Activated B cell treated with CpG ODN at 0.5 μM for 24 hours (primary cell): ENCODE measurements around the gene TMEM176B. TPM values are rescaled to one million over a fixed set of nuclear protein-coding genes. Genes with fewer than 3 reads are reported as not detected.

Experiments
- ATAC-seq: fragments of 200-7000 bp; cut with Tn5 transposase; one replicate; pipeline ENCODE4 v1.10.0; 2021; ENCODE audit warnings: low read depth, mild to moderate bottlenecking, moderate library complexity
- CTCF ChIA-PET: fragments of 350-600 bp; sonication (Branson Sonifier 250); formaldehyde crosslinking; loops from one replicate; lab custom pipeline; 2021; ENCODE audit warnings: antibody characterized with exemption; lab: Charles Lee
- POLR2A ChIA-PET: fragments of 350-600 bp; sonication (Branson Sonifier 250); formaldehyde crosslinking; loops from one replicate; lab custom pipeline; 2021; ENCODE audit warnings: antibody characterized with exemption; lab: Charles Lee
- DNase-seq: peaks from one replicate; pipeline ENCODE4 v3.0.0; 2022
- H3K27ac Mint-ChIP-seq: one replicate; pipeline ENCODE4 v1.8.0; 2020; ENCODE audit warnings: mixed read lengths
- H3K27me3 Mint-ChIP-seq: one replicate; pipeline ENCODE4 v1.8.0; 2021; ENCODE audit warnings: mixed read lengths
- H3K36me3 Mint-ChIP-seq: one replicate; pipeline ENCODE4 v1.8.0; 2021; ENCODE audit warnings: low read depth, mixed read lengths
- H3K4me1 Mint-ChIP-seq: one replicate; pipeline ENCODE4 v1.8.0; 2021; ENCODE audit warnings: mixed read lengths
- H3K4me3 Mint-ChIP-seq: one replicate; pipeline ENCODE4 v1.8.0; 2020; ENCODE audit warnings: mild to moderate bottlenecking, mixed read lengths
- H3K9me3 Mint-ChIP-seq: one replicate; pipeline ENCODE4 v1.8.0; 2020; ENCODE audit warnings: mixed read lengths
- CTCF ChIP-seq: fragments of 200-600 bp; IDR thresholded peaks from one replicate; pipeline ENCODE4 v1.8.0; 2022; ENCODE audit warnings: antibody characterized with exemption, mild to moderate bottlenecking
- intact Hi-C: fragments of 100-400 bp; cut with micrococcal nuclease; formaldehyde crosslinking; loops from one replicate; pipeline ENCODE4 v1.15.1; 2024
- total RNA-seq: library from RNA; stranded (reverse); gene quantifications from 2 replicates; pipeline ENCODE4 v1.2.3, GENCODE V29; 2022

TMEM176B gene
- total RNA-seq, 1 donor from 2014 or later = 0.47 TPM

- Mint-ChIP-seq H3K9me3 (peaks cover 11% of the 10 kb centered on the region), H3K27ac (no peak overlapping the region), H3K36me3 (no peaks in the 10 kb centered on the region), H3K27me3 (peaks cover 46% of the 10 kb centered on the region), H3K4me1 (no peaks in the 10 kb centered on the region), H3K4me3 (no peak overlapping the region)
- no peak for DNase-seq
- intact Hi-C loops = no loop called here
- CTCF ChIA-PET = no interaction called here
- POLR2A ChIA-PET = no interaction called here
- no peak for TF ChIP-seq CTCF
- no peak for ATAC-seq
These were observed 6.7 kb upstream of the TMEM176B start for GRCh38 chr7:150806863-150807262.

GRCh38 chr7:150806454-150806853 is 6.3 kb upstream of the TMEM176B start:
- ATAC-seq (no peak), DNase-seq (no peak)
- Mint-ChIP-seq H3K4me3 (no peak overlapping the region), H3K27me3 (peaks cover 44% of the 10 kb centered on the region), H3K27ac (no peak overlapping the region), H3K4me1 (no peaks in the 10 kb centered on the region), H3K36me3 (no peaks in the 10 kb centered on the region), H3K9me3 (peaks cover 9% of the 10 kb centered on the region)
- intact Hi-C loops = no loop called here
- TF ChIP-seq CTCF = no peak
- POLR2A ChIA-PET = no interaction called here
- CTCF ChIA-PET = no interaction called here

GRCh38 chr7:150805864-150806263 is 5.7 kb upstream of the TMEM176B start:
- ATAC-seq (no peak), DNase-seq (no peak)
- H3K9me3 Mint-ChIP-seq = peaks cover 9% of the 10 kb centered on the region
- POLR2A ChIA-PET = no interaction called here
- no peak overlapping the region for H3K27ac Mint-ChIP-seq
- H3K4me1 Mint-ChIP-seq = peaks cover 4% of the 10 kb centered on the region
- CTCF ChIA-PET = no interaction called here
- intact Hi-C loops = no loop called here
- H3K4me3 Mint-ChIP-seq = no peak overlapping the region
- TF ChIP-seq CTCF = no peak
- no peaks in the 10 kb centered on the region for H3K36me3 Mint-ChIP-seq
- peaks cover 47% of the 10 kb centered on the region for H3K27me3 Mint-ChIP-seq

GRCh38 chr7:150804802-150805201 is 4.6 kb upstream of the TMEM176B start:
- Mint-ChIP-seq H3K4me1 (peaks cover 4% of the 10 kb centered on the region), H3K4me3 (no peak overlapping the region), H3K9me3 (peaks cover 9% of the 10 kb centered on the region), H3K36me3 (no peaks in the 10 kb centered on the region), H3K27ac (no peak overlapping the region), H3K27me3 (peaks cover 39% of the 10 kb centered on the region)
- intact Hi-C loops = no loop called here
- no peak for ATAC-seq
- ChIA-PET POLR2A (no interaction called here), CTCF (no interaction called here)
- TF ChIP-seq CTCF = no peak
- DNase-seq = no peak

GRCh38 chr7:150803161-150803860 is 3.1 kb upstream of the TMEM176B start:
- no peak overlapping the region for H3K27ac Mint-ChIP-seq
- intact Hi-C loops = no loop called here
- DNase-seq = no peak
- TF ChIP-seq CTCF = no peak
- H3K9me3 Mint-ChIP-seq = peaks cover 15% of the 10 kb centered on the region
- CTCF ChIA-PET = no interaction called here
- no peak overlapping the region for H3K4me3 Mint-ChIP-seq
- H3K36me3 Mint-ChIP-seq = no peaks in the 10 kb centered on the region
- H3K27me3 Mint-ChIP-seq = peaks cover 42% of the 10 kb centered on the region
- no peak for ATAC-seq
- POLR2A ChIA-PET = no interaction called here
- peaks cover 5% of the 10 kb centered on the region for H3K4me1 Mint-ChIP-seq
